H1 (cell line): ENCODE results near the gene BLTP3B. TPM values are rescaled to one million over a fixed set of nuclear protein-coding genes. Genes with fewer than 3 reads are reported as not detected.

ENCODE experiments used
- CTCF ChIA-PET: fragments of 300-600 bp; sonication (Branson Sonifier 250); formaldehyde crosslinking; loops from one replicate; lab custom pipeline; 2021; ENCODE audit not compliant: partially characterized antibody; lab: Charles Lee
- POLR2A ChIA-PET: fragments of 300-600 bp; sonication (Branson Sonifier 250); formaldehyde crosslinking; loops from one replicate; lab custom pipeline; 2021; ENCODE audit warnings: inconsistent platforms; ENCODE audit not compliant: partially characterized antibody; lab: Charles Lee
- DNase-seq, 2 experiments: peaks; one replicate each; pipeline versions ENCODE4 v3.0.0 to v3.0.0-alpha.2; 2010 to 2022; ENCODE audit warnings: low spot score in 2 of 2, low read depth in 1 of 2, mixed read lengths in 1 of 2
- FAIRE-seq: peaks from 2 replicates; lab custom pipeline; 2011; peaks lifted over from hg19 to GRCh38; lab: Jason Lieb, UNC
- H2AFZ ChIP-seq: 2 replicates; pipeline ENCODE4 v1.8.1; 2012; ENCODE audit warnings: low read length, inconsistent platforms
- H2AK5ac ChIP-seq: 2 replicates; pipeline ENCODE4 v1.6.1; 2013; ENCODE audit warnings: low read depth, low read length
- H2BK120ac ChIP-seq: replicated peaks from 2 replicates; pipeline ENCODE3; 2013; ENCODE audit warnings: low read depth, low read length, inconsistent platforms
- H2BK12ac ChIP-seq: 2 replicates; pipeline ENCODE4 v1.6.1; 2013; ENCODE audit warnings: low read depth, low read length
- H2BK15ac ChIP-seq: 2 replicates; pipeline ENCODE4 v1.6.1; 2013; ENCODE audit warnings: low read length
- H2BK20ac ChIP-seq: 2 replicates; pipeline ENCODE4 v1.6.1; 2013; ENCODE audit warnings: low read length
- H2BK5ac ChIP-seq: 2 replicates; pipeline ENCODE4 v1.6.1; 2013; ENCODE audit warnings: low read depth, low read length
- H3K14ac ChIP-seq: 2 replicates; pipeline ENCODE4 v1.6.1; 2013; ENCODE audit warnings: inconsistent platforms; ENCODE audit not compliant: insufficient read length
- H3K18ac ChIP-seq: 2 replicates; pipeline ENCODE4 v1.6.1; 2013; ENCODE audit warnings: low read length; ENCODE audit errors: extremely low read depth
- H3K23ac ChIP-seq: 2 replicates; pipeline ENCODE4 v1.6.1; 2013; ENCODE audit warnings: inconsistent platforms; ENCODE audit not compliant: insufficient read length
- H3K23me2 ChIP-seq: 2 replicates; pipeline ENCODE4 v1.6.1; 2013; ENCODE audit warnings: low read depth, low read length
- H3K27ac ChIP-seq: 2 replicates; pipeline ENCODE4 v1.6.1; 2011; ENCODE audit warnings: low read depth, low read length, inconsistent platforms
- H3K27me3 ChIP-seq, 4 experiments: replicated peaks in 1 of 4; 1 replicate in 1 of 4; 2 replicates in 3 of 4; pipeline versions ENCODE4 v1.6.1 to v1.8.1; 2011 to 2013; ENCODE audit warnings: low read length in 3 of 4, mild to moderate bottlenecking in 3 of 4, inconsistent platforms in 2 of 4, mixed read lengths in 2 of 4, moderate library complexity in 1 of 4; ENCODE audit not compliant: control insufficient read depth in 3 of 4, insufficient read depth in 3 of 4; ENCODE audit errors: extremely low read depth in 1 of 4
- H3K36me3 ChIP-seq, 4 experiments: 2 replicates each; pipeline versions ENCODE4 v1.6.1 to v1.8.1; 2011 to 2013; ENCODE audit warnings: mild to moderate bottlenecking in 4 of 4, low read length in 3 of 4, moderate library complexity in 2 of 4, control low read depth in 1 of 4, inconsistent platforms in 1 of 4; ENCODE audit not compliant: insufficient read depth in 4 of 4, control insufficient read depth in 2 of 4
- H3K4ac ChIP-seq: replicated peaks from 2 replicates; pipeline ENCODE3; 2013; ENCODE audit warnings: low read length, low read depth, mixed read lengths, inconsistent platforms; ENCODE audit not compliant: insufficient read length
- H3K4me1 ChIP-seq, 4 experiments: replicated peaks in 1 of 4; 1 replicate in 1 of 4; 2 replicates in 3 of 4; pipeline versions ENCODE4 v1.6.1 to v1.8.1; 2011 to 2013; ENCODE audit warnings: low read length in 3 of 4, inconsistent platforms in 2 of 4, mixed read lengths in 1 of 4; ENCODE audit not compliant: insufficient read depth in 4 of 4, control insufficient read depth in 3 of 4
- H3K4me2 ChIP-seq, 2 experiments: 2 replicates each; pipeline versions ENCODE4 v1.6.1 to v1.8.1; 2011 to 2013; ENCODE audit warnings: low read depth in 2 of 2, low read length in 2 of 2, control low read depth in 1 of 2, inconsistent platforms in 1 of 2, mild to moderate bottlenecking in 1 of 2; ENCODE audit not compliant: insufficient read depth in 1 of 2
- H3K4me3 ChIP-seq, 4 experiments: fragments of 200-600, 300-600 bp in 1 of 4; sonication (generic), shearing (Covaris generic), sonication (Bioruptor Twin) in 1 of 4; 2 replicates each; pipeline versions ENCODE4 v1.5.1 to v1.8.1; 2011 to 2016; ENCODE audit warnings: low read length in 4 of 4, low read depth in 3 of 4, control low read depth in 2 of 4, inconsistent platforms in 2 of 4, mild to moderate bottlenecking in 2 of 4, mixed read lengths in 1 of 4, moderate library complexity in 1 of 4; ENCODE audit not compliant: insufficient read depth in 2 of 4; ENCODE audit errors: extremely low read depth in 1 of 4
- H3K56ac ChIP-seq: replicated peaks from 2 replicates; pipeline ENCODE3; 2013; ENCODE audit warnings: low read depth, mild to moderate bottlenecking, mixed read lengths, low read length, inconsistent platforms; ENCODE audit not compliant: insufficient read length
- H3K79me1 ChIP-seq: 2 replicates; pipeline ENCODE4 v1.6.1; 2013; ENCODE audit warnings: low read depth, low read length, control low read depth
- H3K79me2 ChIP-seq, 2 experiments: 2 replicates each; pipeline versions ENCODE4 v1.6.1 to v1.8.1; 2012 to 2013; ENCODE audit warnings: low read length in 2 of 2, mild to moderate bottlenecking in 2 of 2, inconsistent platforms in 1 of 2; ENCODE audit not compliant: insufficient read depth in 2 of 2, control insufficient read depth in 1 of 2
- H3K9ac ChIP-seq, 4 experiments: replicated peaks in 1 of 4; 1 replicate in 1 of 4; 2 replicates in 3 of 4; pipeline versions ENCODE4 v1.6.1 to v1.8.1; 2011 to 2013; ENCODE audit warnings: low read depth in 3 of 4, low read length in 3 of 4, control low read depth in 2 of 4, mild to moderate bottlenecking in 2 of 4, moderate library complexity in 2 of 4, inconsistent platforms in 1 of 4; ENCODE audit errors: extremely low read depth in 1 of 4
- H3K9me3 ChIP-seq, 2 experiments: 2 replicates each; pipeline versions ENCODE4 v1.6.1 to v1.8.1; 2012 to 2013; ENCODE audit warnings: mild to moderate bottlenecking in 2 of 2, moderate library complexity in 2 of 2, control low read depth in 1 of 2, inconsistent platforms in 1 of 2, low read depth in 1 of 2, low read length in 1 of 2, mixed read lengths in 1 of 2; ENCODE audit not compliant: insufficient read depth in 2 of 2
- H4K20me1 ChIP-seq, 2 experiments: replicated peaks in 1 of 2; 2 replicates each; pipeline versions ENCODE3 to v1.8.1; 2011 to 2013; ENCODE audit warnings: inconsistent platforms in 2 of 2, low read length in 2 of 2, mild to moderate bottlenecking in 1 of 2; ENCODE audit not compliant: insufficient read depth in 2 of 2, control insufficient read depth in 1 of 2
- H4K5ac ChIP-seq: 2 replicates; pipeline ENCODE4 v1.6.1; 2013; ENCODE audit warnings: low read length, low read depth, mixed read lengths, inconsistent platforms; ENCODE audit not compliant: insufficient read length
- H4K8ac ChIP-seq: 2 replicates; pipeline ENCODE4 v1.8.0; 2013; ENCODE audit warnings: mild to moderate bottlenecking, moderate library complexity, low read length, inconsistent platforms; ENCODE audit not compliant: insufficient read depth; ENCODE audit errors: extremely low read depth
- H4K91ac ChIP-seq: replicated peaks from 2 replicates; pipeline ENCODE3; 2013; ENCODE audit warnings: low read length, mixed read lengths, inconsistent platforms; ENCODE audit not compliant: insufficient read length
- MAFK ChIP-seq: IDR thresholded peaks from 2 replicates; pipeline ENCODE4 v1.6.1; 2012; ENCODE audit warnings: low read depth, mild to moderate bottlenecking, improper control_type of control experiment, low read length
- WGBS, 2 experiments: shearing (Covaris generic) in 1 of 2; methylation state at CpG; one replicate each; pipeline versions ENCODE4 v1.1.6 to v1.1.7; 2013 to 2015; ENCODE audit warnings: low lambda C conversion rate in 2 of 2, mixed read lengths in 2 of 2, inconsistent platforms in 1 of 2, low coverage in 1 of 2, missing lambda C conversion rate in 1 of 2; ENCODE audit not compliant: insufficient replicate concordance in 2 of 2, insufficient coverage in 1 of 2, insufficient read length in 1 of 2; ENCODE audit errors: extremely low coverage in 1 of 2, missing lambda C conversion rate in 1 of 2; 5-methylcytosine and 5-hydroxymethylcytosine counted together
- polyA plus RNA-seq, 7 experiments: library from polyadenylated mRNA; depleted of rRNA in 3 of 7; stranded (reverse) in 5 of 7; unstranded in 2 of 7; fragments of >200 nt in 5 of 7; fragments of 200-250 nt in 2 of 7; gene quantifications; 1 replicate in 5 of 7; 2 replicates in 1 of 7; 4 replicates in 1 of 7; pipeline versions ENCODE4 v1.2.1 to v1.2.3, GENCODE V29; 2011 to 2013; ENCODE audit warnings: missing spikeins in 2 of 7, mixed read lengths in 2 of 7
- total RNA-seq: library from RNA; stranded (reverse); fragmentation: NEBNext Ultra II Directional; extraction: Animal tissue kit (Norgen Biotek cat#: 25700); gene quantifications from 2 replicates; pipeline ENCODE4 v1.2.1, GENCODE V29; 2021

BLTP3B gene
- total and polyA plus RNA-seq, 2 of the 8 experiments (the other 6 are each of a cell fraction or from before 2014, with no cell fraction given) = 7.0 to 28.6 TPM

DNA sequence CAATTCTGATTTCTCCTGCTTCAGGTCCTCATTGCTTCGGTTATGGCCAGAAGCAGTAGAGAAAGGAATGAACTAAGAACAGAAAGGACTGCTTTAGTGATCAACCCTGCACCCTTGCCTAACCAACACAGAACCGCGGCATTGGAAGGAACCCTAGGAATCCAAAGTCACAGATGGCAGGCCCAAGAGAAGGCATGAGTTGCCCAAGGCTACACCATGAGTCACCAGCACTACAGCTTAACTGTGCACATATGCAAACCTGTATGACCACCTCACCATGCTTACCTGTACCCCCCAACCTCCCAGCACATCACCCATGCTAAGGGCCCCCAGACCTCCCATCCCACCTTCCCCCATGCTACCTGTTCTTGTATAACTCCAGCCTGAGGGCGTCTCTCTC is 25.9 kb upstream of the BLTP3B start:
- no peak overlapping the region for H2BK12ac ChIP-seq
- no peak overlapping the region for H4K5ac ChIP-seq
- no peak overlapping the region; the same call in 1 of the 2 replicates for H2BK5ac ChIP-seq
- no peak overlapping the region for H3K56ac ChIP-seq
- H3K27me3 ChIP-seq = no peaks in the 10 kb centered on the region
- H3K9ac ChIP-seq = no peak overlapping the region
- DNase-seq (no peak), FAIRE-seq (no peak)
- H3K79me2 ChIP-seq = no peaks in the 10 kb centered on the region
- H2BK20ac ChIP-seq = 0 out of 2 replicates have a peak overlapping the region, but pooled peaks have one; percentile 18
- H4K8ac ChIP-seq = no peak overlapping the region
- no peaks in the 10 kb centered on the region for H4K20me1 ChIP-seq
- no peak overlapping the region for H4K91ac ChIP-seq
- H3K4me1 ChIP-seq = peaks cover 0 to 3% (median 1%) of the 10 kb centered on the region in 4 experiments; a peak in 3 of 7 replicates
- H2BK120ac ChIP-seq = no peak overlapping the region
- no peaks in the 10 kb centered on the region for H3K23me2 ChIP-seq
- CTCF ChIA-PET = interaction anchor here (0.8 to 7.6 kb wide), 6 partner anchors 10 to 33 kb away, joined by 3 to 41 read pairs (median 6); partner anchors contain the start of gene ACTR6
- 97% methylated on average over 4 of the region's 4 CpGs; no CpG with 5 or more reads in 1 of the 2 experiments for WGBS, 2 experiments
- H3K36me3 ChIP-seq = peaks cover 0 to 17% (median 2%) of the 10 kb centered on the region in 4 experiments; a peak in 4 of 8 replicates
- peaks cover 3 to 4% of the 10 kb centered on the region in 2 experiments; a peak in 1 of 4 replicates for H3K9me3 ChIP-seq
- no peak overlapping the region for H3K14ac ChIP-seq
- POLR2A ChIA-PET = interaction anchor here (1.1 to 1.3 kb wide), 2 partner anchors 10 to 11 kb away, joined by 3 to 4 read pairs; no protein-coding TSS in a partner anchor
- no peak overlapping the region for H3K23ac ChIP-seq
- H2AFZ ChIP-seq = no peak overlapping the region
- no peak overlapping the region for H3K4me2 ChIP-seq
- H3K18ac ChIP-seq = no peak overlapping the region; the same call in 1 of the 2 replicates
- H2AK5ac ChIP-seq = 0 out of 2 replicates have a peak overlapping the region, but pooled peaks have one; percentile 13
- H3K27ac ChIP-seq = no peak overlapping the region; the same call in 1 of the 2 replicates
- H2BK15ac ChIP-seq = no peak overlapping the region
- no peaks in the 10 kb centered on the region for H3K79me1 ChIP-seq
- H3K4me3 ChIP-seq = no peak overlapping the region
- H3K4ac ChIP-seq = no peak overlapping the region
- TF ChIP-seq MAFK = no peak
